Measurements from ENCODE around the gene PLD5.
"Not testable (repeated sequence)": the region's sequence is repeated elsewhere in the genome, so short reads cannot be mapped to it uniquely, and the experiment has no call there.

PLD5 gene

GRCh38 chr1:242212401-242212800 lies 312.1 kb downstream of the PLD5 start:
- Histone ChIP-seq H3K4me1 (no peaks in the 10 kb centered on the region), H3K36me3 (no peaks in the 10 kb centered on the region), H4K20me1 (no peaks in the 10 kb centered on the region), H3K9me3 (peaks cover 25% of the 10 kb centered on the region), H3K4me2 (no peak overlapping the region), H3K4me3 (no peak overlapping the region), H3K27ac (no peak overlapping the region), H3K27me3 (no peaks in the 10 kb centered on the region), H3K9ac (no peak overlapping the region)
- TF ChIP-seq Cebpa-rat (IDR thresholded peaks at IDR 0.05), result no peak

GRCh38 chr1:242211254-242212022 lies 313.1 kb downstream of the PLD5 start:
- Histone ChIP-seq H3K9me3 (peaks cover 15% of the 10 kb centered on the region), H3K36me3 (no peaks in the 10 kb centered on the region), H3K27me3 (no peaks in the 10 kb centered on the region), H3K27ac (no peak overlapping the region), H3K9ac (no peak overlapping the region), H3K4me2 (no peak overlapping the region), H3K4me1 (no peaks in the 10 kb centered on the region), H3K4me3 (no peak overlapping the region), H4K20me1 (no peaks in the 10 kb centered on the region)
- TF ChIP-seq Cebpa-rat (IDR thresholded peaks at IDR 0.05), result no peak

GRCh38 chr1:242210316-242210715 lies 314.2 kb downstream of the PLD5 start:
- H3K27ac ChIP-seq, H3K36me3 ChIP-seq, H3K9me3 ChIP-seq, H4K20me1 ChIP-seq, H3K4me2 ChIP-seq, H3K27me3 ChIP-seq, H3K4me3 ChIP-seq, H3K9ac ChIP-seq, H3K4me1 ChIP-seq: not testable (repeated sequence)

- H3K9me3 ChIP-seq, result no peaks in the 10 kb centered on the region
- no peak overlapping the region for H3K4me3 ChIP-seq
- no peak overlapping the region for H3K9ac ChIP-seq
- H3K27me3 ChIP-seq, result no peaks in the 10 kb centered on the region
- no peaks in the 10 kb centered on the region for H3K4me1 ChIP-seq
- no peak for TF ChIP-seq Cebpa-rat (IDR thresholded peaks at IDR 0.05)
- no peak overlapping the region for H3K4me2 ChIP-seq
- no peaks in the 10 kb centered on the region for H4K20me1 ChIP-seq
- H3K27ac ChIP-seq, result no peak overlapping the region
- H3K36me3 ChIP-seq, result no peaks in the 10 kb centered on the region
Measured at GRCh38 chr1:242209063-242209462, 315.4 kb downstream of the PLD5 start.

GRCh38 chr1:242208021-242208420 lies 316.5 kb downstream of the PLD5 start:
- Histone ChIP-seq H3K27ac (no peak overlapping the region), H4K20me1 (no peaks in the 10 kb centered on the region), H3K4me3 (no peak overlapping the region), H3K27me3 (no peaks in the 10 kb centered on the region), H3K9me3 (no peaks in the 10 kb centered on the region), H3K9ac (no peak overlapping the region), H3K4me1 (no peaks in the 10 kb centered on the region), H3K4me2 (no peak overlapping the region), H3K36me3 (no peaks in the 10 kb centered on the region)
- TF ChIP-seq Cebpa-rat (IDR thresholded peaks at IDR 0.05), result no peak

- no peak overlapping the region for H3K27ac ChIP-seq
- H3K4me1 ChIP-seq, result no peaks in the 10 kb centered on the region
- H3K9me3 ChIP-seq, result no peaks in the 10 kb centered on the region
- H4K20me1 ChIP-seq, result no peaks in the 10 kb centered on the region
- no peak overlapping the region for H3K4me2 ChIP-seq
- H3K36me3 ChIP-seq, result no peaks in the 10 kb centered on the region
- H3K9ac ChIP-seq, result no peak overlapping the region
- no peak overlapping the region for H3K4me3 ChIP-seq
- H3K27me3 ChIP-seq, result no peaks in the 10 kb centered on the region
- no peak for TF ChIP-seq Cebpa-rat (IDR thresholded peaks at IDR 0.05)
Measured at GRCh38 chr1:242206994-242207393, 317.5 kb downstream of the PLD5 start.

- Histone ChIP-seq H3K4me1 (no peaks in the 10 kb centered on the region), H3K36me3 (no peaks in the 10 kb centered on the region), H3K27ac (no peak overlapping the region), H3K9me3 (no peaks in the 10 kb centered on the region), H3K4me2 (no peak overlapping the region), H3K9ac (no peak overlapping the region), H3K27me3 (no peaks in the 10 kb centered on the region), H4K20me1 (no peaks in the 10 kb centered on the region), H3K4me3 (no peak overlapping the region)
- TF ChIP-seq Cebpa-rat (IDR thresholded peaks at IDR 0.05), result no peak
Measured at GRCh38 chr1:242205622-242206489, 318.6 kb downstream of the PLD5 start.

GRCh38 chr1:242203262-242203661 lies 321.2 kb downstream of the PLD5 start:
- H3K4me1 ChIP-seq, result peaks cover 2% of the 10 kb centered on the region
- no peak overlapping the region for H3K27ac ChIP-seq

GRCh38 chr1:242201090-242201489 lies 323.4 kb downstream of the PLD5 start:
- no peak for TF ChIP-seq Cebpa-rat (IDR thresholded peaks at IDR 0.05)
- no peak overlapping the region for H3K27ac ChIP-seq
- H3K9ac ChIP-seq, result no peak overlapping the region
- H3K4me2 ChIP-seq, result no peak overlapping the region
- H3K4me3 ChIP-seq, result no peak overlapping the region
- H3K36me3 ChIP-seq, result no peaks in the 10 kb centered on the region
- H4K20me1 ChIP-seq, result no peaks in the 10 kb centered on the region
- no peaks in the 10 kb centered on the region for H3K27me3 ChIP-seq
- no peaks in the 10 kb centered on the region for H3K9me3 ChIP-seq
- H3K4me1 ChIP-seq, result peaks cover 9% of the 10 kb centered on the region

More at GRCh38 chr1:242203262-242203661, 321.2 kb downstream of the PLD5 start:
- no peaks in the 10 kb centered on the region for H3K36me3 ChIP-seq
- no peaks in the 10 kb centered on the region for H3K27me3 ChIP-seq
- no peaks in the 10 kb centered on the region for H4K20me1 ChIP-seq
- no peaks in the 10 kb centered on the region for H3K9me3 ChIP-seq
- H3K4me2 ChIP-seq, result no peak overlapping the region
- H3K4me3 ChIP-seq, result no peak overlapping the region
- H3K9ac ChIP-seq, result no peak overlapping the region
- TF ChIP-seq Cebpa-rat (IDR thresholded peaks at IDR 0.05), result no peak

GRCh38 chr1:242199776-242200458 lies 324.6 kb downstream of the PLD5 start:
- H4K20me1 ChIP-seq, result no peaks in the 10 kb centered on the region

More at GRCh38 chr1:242199776-242200458, 324.6 kb downstream of the PLD5 start:
- Histone ChIP-seq H3K9ac (no peak overlapping the region), H3K4me3 (no peak overlapping the region), H3K27ac (no peak overlapping the region), H3K4me2 (no peak overlapping the region), H3K27me3 (no peaks in the 10 kb centered on the region), H3K36me3 (no peaks in the 10 kb centered on the region), H3K9me3 (no peaks in the 10 kb centered on the region), H3K4me1 (peaks cover 9% of the 10 kb centered on the region)
- no peak for TF ChIP-seq Cebpa-rat (IDR thresholded peaks at IDR 0.05)
